Activated T-cell treated with anti-CD3 and anti-CD28 coated beads, Interleukin-2, amount 50 U/mL, for 72 hours (primary cell): ENCODE measurements around the gene IQCC. TPM values are rescaled to one million over a fixed set of nuclear protein-coding genes. Genes with fewer than 3 reads are reported as not detected.

Experiments used
- total RNA-seq, 2 donors: library from RNA; stranded (reverse); gene quantifications; one replicate each; pipeline ENCODE4 v1.2.3, GENCODE V29; 2022

The IQCC gene
- total RNA-seq, 2 donors from 2014 or later = 3.7 to 4.6 TPM

Other genes starting within 250 kb of the IQCC start
- 100 to 1,000 TPM; 138 to 156 TPM for gene KHDRBS1, start 191.8 kb upstream of the IQCC start, total RNA-seq
- gene TMEM39B, start 132.7 kb upstream of the IQCC start, total RNA-seq = 10 to 100 TPM; 28.4 to 38.0 TPM
- gene KPNA6, start 97.6 kb upstream of the IQCC start, total RNA-seq = 10 to 100 TPM; 63.3 to 65.8 TPM
- gene TXLNA, start 26.0 kb upstream of the IQCC start, total RNA-seq = 100 to 1,000 TPM in 1 of 2 donors, 10 to 100 TPM in 1; 97.1 to 113 TPM
- gene CCDC28B, start 5.1 kb upstream of the IQCC start, total RNA-seq = 10 to 100 TPM; 20.0 to 24.6 TPM
- gene DCDC2B, start 3.4 kb downstream of the IQCC start, total RNA-seq = under 1 TPM in 1 of 2 donors, not detected in 1; 0.21 TPM
- 10 to 100 TPM in 1 of 2 donors, 1 to 10 TPM in 1; 9.8 to 10.5 TPM for gene TMEM234, start 16.7 kb downstream of the IQCC start, total RNA-seq
- 100 to 1,000 TPM; 241 to 276 TPM for gene EIF3I, start 16.7 kb downstream of the IQCC start, total RNA-seq
- 1 to 10 TPM; 1.6 to 1.9 TPM for gene FAM167B, start 41.6 kb downstream of the IQCC start, total RNA-seq
- gene LCK, start 45.6 kb downstream of the IQCC start, total RNA-seq = 100 to 1,000 TPM; 227 to 254 TPM
- gene HDAC1, start 86.4 kb downstream of the IQCC start, total RNA-seq = 100 to 1,000 TPM; 149 to 157 TPM
- 10 to 100 TPM; 12.3 to 14.9 TPM for gene MARCKSL1, start 130.6 kb downstream of the IQCC start, total RNA-seq
- gene FAM229A, start 156.8 kb downstream of the IQCC start, total RNA-seq = 10 to 100 TPM in 1 of 2 donors, 1 to 10 TPM in 1; 9.2 to 14.0 TPM
- 1 to 10 TPM; 1.2 to 1.9 TPM for gene TSSK3, start 156.9 kb downstream of the IQCC start, total RNA-seq
- 10 to 100 TPM; 50.6 to 67.7 TPM for gene BSDC1, start 188.8 kb downstream of the IQCC start, total RNA-seq